GM11168 (cell line): Measurements from ENCODE around the gene WBP2.
"Not testable (repeated sequence)": the region's sequence is repeated elsewhere in the genome, so short reads cannot be mapped to it uniquely, and the experiment has no call there.

Experiments used
- in situ Hi-C: fragments of 300-500 bp; cut with MboI; formaldehyde crosslinking; loops from one replicate; pipeline ENCODE4 v1.12.0; 2022; ENCODE audit warnings: low sequenced_read_pairs; ENCODE audit not compliant: unreplicated experiment

The WBP2 gene

GRCh38 chr17:75891022-75891604 lies 36.0 kb upstream of the WBP2 start:
- in situ Hi-C loops, result no loop called here

- in situ Hi-C loops, result no loop called here
Observed at GRCh38 chr17:75889454-75889853, 34.3 kb upstream of the WBP2 start.

- in situ Hi-C loops, result no loop called here
Observed at GRCh38 chr17:75888484-75888883, 33.3 kb upstream of the WBP2 start.

- in situ Hi-C loops, result not testable (repeated sequence)
Observed at GRCh38 chr17:75885860-75886259, 30.7 kb upstream of the WBP2 start.

GRCh38 chr17:75885431-75885830 lies 30.3 kb upstream of the WBP2 start:
- in situ Hi-C loops, result no loop called here

GRCh38 chr17:75881678-75882454 lies 26.7 kb upstream of the WBP2 start:
- in situ Hi-C loops, result no loop called here

- in situ Hi-C loops, result no loop called here
Observed at GRCh38 chr17:75880266-75880665, 25.1 kb upstream of the WBP2 start.

- in situ Hi-C loops, result no loop called here
Observed at GRCh38 chr17:75878174-75878998, 23.3 kb upstream of the WBP2 start, which contains the start of gene TRIM47. TSS of gene TRIM47 (minus strand) at chr17:75878581. CDS start at chr17:75878548, 33 bp downstream.

- in situ Hi-C loops, result no loop called here
Observed at GRCh38 chr17:75877752-75878173, 22.6 kb upstream of the WBP2 start.

GRCh38 chr17:75876938-75877751 lies 22.0 kb upstream of the WBP2 start:
- in situ Hi-C loops, result no loop called here

GRCh38 chr17:75876190-75876937 lies 21.2 kb upstream of the WBP2 start:
- in situ Hi-C loops, result no loop called here

- in situ Hi-C loops, result no loop called here
Observed at GRCh38 chr17:75875940-75876189, 20.7 kb upstream of the WBP2 start.

- in situ Hi-C loops, result no loop called here
Observed at GRCh38 chr17:75875182-75875939, 20.2 kb upstream of the WBP2 start.

- in situ Hi-C loops, result no loop called here
Observed at GRCh38 chr17:75874323-75875181, 19.4 kb upstream of the WBP2 start.

- in situ Hi-C loops, result no loop called here
Observed at GRCh38 chr17:75873587-75874322, 18.6 kb upstream of the WBP2 start.

- in situ Hi-C loops, result no loop called here
Observed at GRCh38 chr17:75872434-75873351, 17.6 kb upstream of the WBP2 start.
